ENCODE data around the gene KPNA1. TPM values are rescaled to one million over a fixed set of nuclear protein-coding genes. Genes with fewer than 3 reads are reported as not detected.

Gene KPNA1
- total RNA-seq, 1 experiment from 2014 or later, result 64.3 TPM

GRCh38 chr3:122563717-122564025 is 48.9 kb upstream of the KPNA1 start:
- H3K9me2 ChIP-seq (replicated peaks; ENCODE audit: low read length), result no peaks in the 10 kb centered on the region
- H2AFZ ChIP-seq (ENCODE audit: low read length), result peak overlapping the region; percentile 89
- H3K4me3 ChIP-seq (ENCODE audit: low read length), result peak overlapping the region; percentile 81
- peak overlapping the region; percentile 92 for H3K4me2 ChIP-seq (ENCODE audit: low read length)
- H3K27ac ChIP-seq (ENCODE audit: low read length), result peak overlapping the region; percentile 81
- H3K9ac ChIP-seq (ENCODE audit: low read length), result peak overlapping the region; percentile 90
- POLR2A ChIA-PET (ENCODE audit: unreplicated experiment), result interaction anchor here (0.5 kb wide), 1 partner anchor 47 kb away, joined by 4 read pairs; no protein-coding TSS in a partner anchor
- CTCF ChIA-PET, result no interaction called here
- H3K9me3 ChIP-seq (ENCODE audit: low read length), result no peaks in the 10 kb centered on the region
- TSS peak; percentile 81 for BruUV-seq (replicated peaks)
- ATAC-seq (peak; percentile 12; the same call in 1 of the 2 replicates), DNase-seq (no peak)
- 0 out of 2 replicates have a peak, but pooled peaks cover 4% of the 10 kb centered on the region for H3K36me3 ChIP-seq (ENCODE audit: low read depth, low read length)
- intact Hi-C loops (cut with micrococcal nuclease), result loop anchor here (1.0 to 5.0 kb wide), 2 partner anchors 116 to 229 kb away; partner anchors contain the start of gene HSPBAP1
- H3F3A ChIP-seq (ENCODE audit: low read length, unreplicated experiment), result no peaks in the 10 kb centered on the region
- no peaks in the 10 kb centered on the region for H3K27me3 ChIP-seq (ENCODE audit: low read length)
- peaks cover 20% of the 10 kb centered on the region for H3K4me1 ChIP-seq (ENCODE audit: insufficient read depth, low read length)
- peaks cover 24% of the 10 kb centered on the region for H3K79me2 ChIP-seq (ENCODE audit: low read length)
- H4K20me1 ChIP-seq (ENCODE audit: low read length), result no peaks in the 10 kb centered on the region
- TF ChIP-seq EZH2phosphoT487 (IDR thresholded peaks at IDR 0.05; ENCODE audit: borderline replicate concordance, low read length) (no peak), EZH2 (IDR thresholded peaks at IDR 0.05; ENCODE audit: low read length, unreplicated experiment) (no peak), CTCF (conservative IDR thresholded peaks at IDR 0.05; ENCODE audit: low read depth, low read length) (no peak)

DNA sequence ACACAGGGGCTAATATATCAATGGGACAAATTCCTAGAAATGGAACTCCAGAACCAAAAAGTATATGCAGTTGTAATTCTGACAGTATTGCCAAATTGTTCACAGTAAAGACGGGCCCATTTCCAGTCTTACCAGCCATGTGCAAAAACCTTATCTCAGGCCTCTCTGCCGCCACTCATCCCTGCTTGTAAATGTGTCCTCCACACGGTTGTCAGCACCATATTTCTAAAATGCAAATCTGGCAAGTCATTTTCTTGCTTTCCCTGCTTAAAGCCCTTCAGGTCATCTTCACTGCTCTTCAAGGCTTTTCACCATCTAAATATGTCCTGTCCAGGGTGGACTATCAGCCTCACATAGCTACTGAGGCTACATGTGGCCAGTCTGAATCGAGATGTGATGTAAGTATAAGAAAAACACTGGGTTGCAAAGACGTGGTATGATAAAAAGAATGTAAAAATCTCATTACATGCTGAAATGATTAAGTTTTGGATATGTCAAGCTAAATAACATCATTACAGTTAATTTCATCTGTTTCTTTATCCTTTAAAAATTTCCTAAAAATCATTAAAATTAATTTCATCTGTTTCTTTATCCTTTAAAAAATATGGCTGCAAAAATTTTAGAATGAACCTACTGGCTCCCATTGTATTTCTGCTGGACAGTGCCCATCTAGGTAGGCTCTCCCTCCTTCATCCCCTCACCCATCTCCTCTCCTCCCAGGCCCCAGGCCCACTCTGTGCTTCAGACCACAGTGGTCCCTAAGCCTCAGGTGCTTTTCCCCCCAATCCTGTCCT is 48.4 kb upstream of the KPNA1 start:
- CTCF ChIA-PET, result no interaction called here

More for the DNA sequence above, 48.4 kb upstream of the KPNA1 start:
- TF ChIP-seq EZH2phosphoT487 (IDR thresholded peaks at IDR 0.05; ENCODE audit: borderline replicate concordance, low read length) (no peak), CTCF (conservative IDR thresholded peaks at IDR 0.05; ENCODE audit: low read depth, low read length) (no peak), EZH2 (IDR thresholded peaks at IDR 0.05; ENCODE audit: low read length, unreplicated experiment) (no peak)
- no peaks in the 10 kb centered on the region for H3K27me3 ChIP-seq (ENCODE audit: low read length)
- BruUV-seq (replicated peaks), result no TSS peak
- H3K27ac ChIP-seq (ENCODE audit: low read length), result no peak overlapping the region; the same call in 1 of the 2 replicates
- no peaks in the 10 kb centered on the region for H3F3A ChIP-seq (ENCODE audit: low read length, unreplicated experiment)
- H4K20me1 ChIP-seq (ENCODE audit: low read length), result no peaks in the 10 kb centered on the region
- POLR2A ChIA-PET (ENCODE audit: unreplicated experiment), result no interaction called here
- H3K79me2 ChIP-seq (ENCODE audit: low read length), result peaks cover 24% of the 10 kb centered on the region
- DNase-seq (no peak), ATAC-seq (no peak)
- H3K9me2 ChIP-seq (replicated peaks; ENCODE audit: low read length), result no peaks in the 10 kb centered on the region
- H3K9ac ChIP-seq (ENCODE audit: low read length), result peak overlapping the region; percentile 90
- H3K4me2 ChIP-seq (ENCODE audit: low read length), result peak overlapping the region; percentile 92
- peaks cover 20% of the 10 kb centered on the region for H3K4me1 ChIP-seq (ENCODE audit: insufficient read depth, low read length)
- no peaks in the 10 kb centered on the region for H3K9me3 ChIP-seq (ENCODE audit: low read length)
- H2AFZ ChIP-seq (ENCODE audit: low read length), result peak overlapping the region; percentile 89
- intact Hi-C loops (cut with micrococcal nuclease), result loop anchor here (5.0 kb wide), 1 partner anchor 229 kb away; the partner anchor contains the start of gene HSPBAP1
- H3K36me3 ChIP-seq (ENCODE audit: low read depth, low read length), result no peaks in the 10 kb centered on the region
- H3K4me3 ChIP-seq (ENCODE audit: low read length), result peak overlapping the region; percentile 81

Measured in PC-3 (cell line).